Kidney (tissue), 14 donors: ENCODE measurements around the gene ARR3. TPM values are rescaled to one million over a fixed set of nuclear protein-coding genes. Genes with fewer than 3 reads are reported as not detected.

Experiments used
- DNase-seq, 5 donors: peaks; one replicate each; pipeline ENCODE4 v3.0.0-alpha.2; 2013 to 2020
- FAIRE-seq: peaks from 2 replicates; lab custom pipeline; 2012; peaks lifted over from hg19 to GRCh38; lab: Jason Lieb, UNC
- H3K27ac ChIP-seq, 2 donors: one replicate each; pipeline ENCODE4 v1.7.0; 2013; ENCODE audit warnings: low read depth in 2 of 2, low read length in 2 of 2, inconsistent platforms in 1 of 2
- H3K27me3 ChIP-seq: one replicate; pipeline ENCODE4 v1.7.1; 2013; ENCODE audit warnings: low read length, inconsistent platforms; ENCODE audit not compliant: control insufficient read depth, insufficient read depth
- H3K36me3 ChIP-seq, 3 donors: one replicate each; pipeline versions ENCODE4 v1.7.0 to v1.7.1; 2013; ENCODE audit warnings: low read length in 3 of 3, control low read depth in 1 of 3, inconsistent platforms in 1 of 3; ENCODE audit not compliant: insufficient read depth in 3 of 3, control insufficient read depth in 2 of 3
- H3K4me1 ChIP-seq, 3 donors: one replicate each; pipeline versions ENCODE4 v1.7.0 to v1.7.1; 2013; ENCODE audit warnings: low read length in 3 of 3, inconsistent platforms in 1 of 3, low read depth in 1 of 3; ENCODE audit not compliant: control insufficient read depth in 2 of 3, insufficient read depth in 2 of 3
- H3K4me3 ChIP-seq, 3 donors: one replicate each; pipeline versions ENCODE4 v1.7.0 to v1.8.1; 2013; ENCODE audit warnings: low read length in 3 of 3, control low read depth in 1 of 3, inconsistent platforms in 1 of 3
- H3K9ac ChIP-seq, 3 donors: one replicate each; pipeline versions ENCODE4 v1.7.0 to v1.7.1; 2013; ENCODE audit warnings: low read length in 3 of 3, control low read depth in 1 of 3, inconsistent platforms in 1 of 3
- H3K9me3 ChIP-seq, 3 donors: one replicate each; pipeline versions ENCODE4 v1.7.0 to v1.7.1; 2013; ENCODE audit warnings: low read length in 3 of 3, control low read depth in 1 of 3, inconsistent platforms in 1 of 3; ENCODE audit not compliant: control insufficient read depth in 2 of 3, insufficient read depth in 1 of 3
- intact Hi-C: fragments of 100-400 bp; cut with DNase I; formaldehyde crosslinking; loops from one replicate; pipeline ENCODE4 v1.11.1; 2022
- polyA plus RNA-seq: library from polyadenylated mRNA; stranded (reverse); fragments of 350-450 nt; fragmentation: Illumina TruSeq; extraction: RNeasy Lipid Tissue Mini Kit (QIAGEN cat#74804); gene quantifications from one replicate; pipeline ENCODE4 v1.2.3, GENCODE V29; 2014; ENCODE audit warnings: low read depth, low replicate concordance; ENCODE audit not compliant: insufficient read depth
- total RNA-seq: library from RNA; stranded (reverse); fragmentation: NEBNext Ultra II Directional; extraction: Animal tissue kit (Norgen Biotek cat#: 25700); gene quantifications from one replicate; pipeline ENCODE4 v1.2.1, GENCODE V29; 2021
- TF ChIP-seq, protein P1 (sequence below): IDR thresholded peaks from 3 replicates; pipeline ENCODE4 v1.5.1; 2012; ENCODE audit warnings: mild to moderate bottlenecking, moderate library complexity, borderline replicate concordance; ENCODE audit not compliant: insufficient read depth; ENCODE audit errors: extremely low read depth
- donor health status: control.
- donor health status: control.
- donor health status: control.
- donor health status: control.
- donor health status: control.
- donor health status: DM: yes; HTN: yes; CAD: no.
- donor health status: Normal renal cell carcinoma (clear cell type).

ARR3 gene
- total and polyA plus RNA-seq, 2 donors from 2014 or later: not detected

- Histone ChIP-seq H3K9me3 (no peaks in the 10 kb centered on the region), H3K4me3 (peak within 1 kb of the TSS; percentile 79 to 84 (median 80)), H3K27ac (no peak within 1 kb of the TSS), H3K4me1 (peaks cover 0 to 6% (median 5%) of the 10 kb centered on the region in 3 donors), H3K36me3 (no peaks in the 10 kb centered on the region), H3K27me3 (no peaks in the 10 kb centered on the region), H3K9ac (peak within 1 kb of the TSS; percentile 24 to 78 (median 61))
- FAIRE-seq (no peak), DNase-seq (peak; percentile 88 to 94 (median 90))
- intact Hi-C loops: no loop called here
- TF ChIP-seq, protein P1, sequence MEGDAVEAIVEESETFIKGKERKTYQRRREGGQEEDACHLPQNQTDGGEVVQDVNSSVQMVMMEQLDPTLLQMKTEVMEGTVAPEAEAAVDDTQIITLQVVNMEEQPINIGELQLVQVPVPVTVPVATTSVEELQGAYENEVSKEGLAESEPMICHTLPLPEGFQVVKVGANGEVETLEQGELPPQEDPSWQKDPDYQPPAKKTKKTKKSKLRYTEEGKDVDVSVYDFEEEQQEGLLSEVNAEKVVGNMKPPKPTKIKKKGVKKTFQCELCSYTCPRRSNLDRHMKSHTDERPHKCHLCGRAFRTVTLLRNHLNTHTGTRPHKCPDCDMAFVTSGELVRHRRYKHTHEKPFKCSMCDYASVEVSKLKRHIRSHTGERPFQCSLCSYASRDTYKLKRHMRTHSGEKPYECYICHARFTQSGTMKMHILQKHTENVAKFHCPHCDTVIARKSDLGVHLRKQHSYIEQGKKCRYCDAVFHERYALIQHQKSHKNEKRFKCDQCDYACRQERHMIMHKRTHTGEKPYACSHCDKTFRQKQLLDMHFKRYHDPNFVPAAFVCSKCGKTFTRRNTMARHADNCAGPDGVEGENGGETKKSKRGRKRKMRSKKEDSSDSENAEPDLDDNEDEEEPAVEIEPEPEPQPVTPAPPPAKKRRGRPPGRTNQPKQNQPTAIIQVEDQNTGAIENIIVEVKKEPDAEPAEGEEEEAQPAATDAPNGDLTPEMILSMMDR: no peak
Observed at GRCh38 chrX:70289793-70290770, 21.9 kb downstream of the ARR3 start, which contains the start of the genes KIF4A and PDZD11. Gene KIF4A (plus strand): TSS chrX:70290104. CDS start chrX:70290459, 355 bp downstream. Gene PDZD11 (minus strand): TSS chrX:70289927. CDS start chrX:70289341, 586 bp downstream.

GRCh38 chrX:70292788-70293187, 24.7 kb downstream of the ARR3 start:
- FAIRE-seq (no peak), DNase-seq (no peak)
- Histone ChIP-seq H3K9me3 (no peaks in the 10 kb centered on the region), H3K4me1 (peaks cover 0 to 6% (median 5%) of the 10 kb centered on the region in 3 donors), H3K27ac (no peak overlapping the region), H3K9ac (no peak overlapping the region), H3K27me3 (no peaks in the 10 kb centered on the region), H3K36me3 (no peaks in the 10 kb centered on the region), H3K4me3 (no peak overlapping the region)
- intact Hi-C loops: no loop called here
- TF ChIP-seq, protein P1: no peak

GRCh38 chrX:70293621-70294020, 25.5 kb downstream of the ARR3 start:
- TF ChIP-seq, protein P1: no peak
- H3K4me3 ChIP-seq: no peak overlapping the region
- no peak overlapping the region for H3K9ac ChIP-seq
- no peak for DNase-seq
- H3K36me3 ChIP-seq: no peaks in the 10 kb centered on the region
- no peaks in the 10 kb centered on the region for H3K9me3 ChIP-seq
- no peak overlapping the region for H3K27ac ChIP-seq
- intact Hi-C loops: no loop called here
- no peak for FAIRE-seq
- no peaks in the 10 kb centered on the region for H3K27me3 ChIP-seq
- peaks cover 0 to 6% (median 5%) of the 10 kb centered on the region in 3 donors for H3K4me1 ChIP-seq
